DMS114 treated with DMSO at 0.1 percent for 48 hours (cell line): ENCODE data around the gene HDAC9.

Source experiments
- DNase-seq: peaks from one replicate; lab custom pipeline; 2025; ENCODE audit not compliant: unreplicated experiment; lab: John Stamatoyannopoulos, UW

The HDAC9 gene

DNA sequence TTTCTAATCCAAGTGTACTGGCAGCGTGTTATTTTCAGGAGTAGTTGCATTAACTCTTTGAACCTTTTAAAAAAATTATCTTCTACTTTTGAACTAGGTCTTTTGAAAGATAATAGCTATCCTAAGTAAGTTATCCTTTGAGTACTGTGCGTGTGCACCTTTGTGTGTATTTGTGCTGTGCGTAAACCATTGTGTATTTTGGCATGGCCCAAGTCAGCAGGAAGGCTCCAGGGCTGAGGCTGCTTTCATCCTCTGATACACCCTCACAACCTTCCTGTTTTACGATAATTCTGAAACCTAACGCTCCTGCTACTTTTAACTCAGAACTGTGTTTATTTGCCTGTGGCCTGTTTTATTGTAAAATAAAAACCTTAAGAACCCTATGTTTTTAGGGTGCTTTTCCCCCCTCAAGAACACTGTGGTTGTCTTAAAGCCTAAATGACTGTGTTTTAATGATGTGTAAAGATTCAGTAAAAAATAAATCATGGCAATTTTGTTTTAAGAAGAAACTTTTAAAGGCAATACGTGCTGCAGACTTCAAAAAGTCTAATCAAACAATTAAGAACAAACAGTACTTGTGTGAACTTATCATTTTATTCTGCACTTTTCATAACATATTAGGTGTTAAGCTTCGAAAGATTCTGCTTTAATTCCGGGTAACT is 57.5 kb downstream of the HDAC9 start:
- DNase-seq, result no peak

DNA sequence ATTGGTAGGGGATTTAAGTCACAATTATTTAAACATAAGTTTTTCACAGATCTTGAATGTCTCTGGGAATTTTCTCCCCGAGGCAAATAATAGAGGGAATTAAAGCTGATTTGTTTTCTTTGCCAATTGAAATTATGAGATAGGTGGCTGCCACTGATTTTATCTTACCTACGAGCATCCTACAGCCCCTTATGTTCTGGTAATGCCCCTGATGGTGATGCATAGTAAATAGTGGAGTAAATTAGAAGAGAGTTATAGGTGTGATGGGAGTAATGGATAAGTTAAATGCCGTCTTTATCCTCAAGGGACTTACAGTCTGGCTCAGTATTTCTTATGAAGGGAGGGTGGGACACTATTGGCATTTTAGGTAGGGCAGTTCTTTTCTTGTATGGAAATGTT is 58.1 kb downstream of the HDAC9 start:
- DNase-seq, result no peak

GRCh38 chr7:18555120-18555519 is 59.6 kb downstream of the HDAC9 start:
- DNase-seq, result no peak

GRCh38 chr7:18555968-18556367 is 60.4 kb downstream of the HDAC9 start:
- no peak for DNase-seq

DNA sequence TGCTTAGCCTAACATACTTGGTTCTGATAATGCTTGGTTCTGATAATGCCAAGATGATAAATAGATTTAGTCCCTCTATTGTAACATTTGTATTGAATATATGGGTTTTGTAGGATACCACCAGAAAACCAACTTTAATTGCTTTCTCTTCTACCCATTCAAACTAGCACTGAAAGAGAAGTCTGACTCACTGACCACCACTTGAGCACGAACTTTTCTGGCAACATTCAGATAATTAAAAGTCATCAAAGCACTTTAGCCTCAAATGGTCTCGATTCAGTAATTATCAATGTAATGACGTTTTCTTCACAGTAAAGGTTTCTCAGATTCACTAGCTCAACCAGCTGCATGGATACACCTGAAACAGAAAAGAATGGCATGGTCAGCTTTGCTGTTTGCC is 63.0 kb downstream of the HDAC9 start:
- DNase-seq, result no peak

DNA sequence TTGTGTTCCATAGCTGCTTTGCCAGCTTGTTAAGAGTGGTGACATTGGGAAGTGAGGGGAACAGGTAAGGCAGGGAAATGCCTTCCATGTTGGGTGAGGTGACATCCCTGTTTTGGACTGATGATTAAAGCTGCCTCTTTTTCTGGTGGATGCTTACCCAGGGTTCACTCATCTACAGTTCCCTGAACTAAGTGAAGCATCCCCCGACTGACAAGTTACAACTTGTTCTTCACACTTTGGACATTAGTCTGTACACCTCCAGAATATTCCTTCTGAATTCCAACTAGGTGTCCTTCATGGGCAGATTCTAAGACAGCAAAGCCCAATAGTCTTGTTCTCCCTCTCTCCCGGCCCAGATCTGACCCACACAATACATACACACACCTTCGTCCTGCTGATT is 63.4 kb downstream of the HDAC9 start:
- DNase-seq, result no peak

GRCh38 chr7:18559756-18560155 is 64.2 kb downstream of the HDAC9 start:
- no peak for DNase-seq

- DNase-seq, result no peak
Observed at GRCh38 chr7:18564779-18565178, 69.2 kb downstream of the HDAC9 start.

DNA sequence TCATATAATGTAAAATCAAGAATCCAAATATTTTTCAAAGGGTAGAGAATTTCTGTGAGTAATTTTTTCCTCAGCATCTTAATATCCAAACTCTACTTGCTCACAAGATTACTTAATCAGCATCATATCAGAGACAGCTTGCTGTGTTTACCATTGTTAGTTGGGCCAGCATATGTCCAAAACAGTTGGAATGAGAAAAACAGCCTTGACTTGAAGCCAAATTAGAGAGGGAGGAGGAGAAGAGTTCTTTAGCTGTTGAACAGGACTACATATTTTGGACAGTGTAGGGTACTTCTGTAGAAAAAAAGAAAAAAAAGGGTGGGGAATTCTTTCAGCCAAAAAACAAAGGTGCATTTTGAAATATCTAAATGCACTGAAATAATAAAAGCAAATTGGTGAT is 69.8 kb downstream of the HDAC9 start:
- DNase-seq, result no peak

GRCh38 chr7:18566205-18566604 is 70.7 kb downstream of the HDAC9 start:
- DNase-seq, result no peak

- no peak for DNase-seq
Observed at GRCh38 chr7:18566829-18567228, 71.3 kb downstream of the HDAC9 start.

DNA sequence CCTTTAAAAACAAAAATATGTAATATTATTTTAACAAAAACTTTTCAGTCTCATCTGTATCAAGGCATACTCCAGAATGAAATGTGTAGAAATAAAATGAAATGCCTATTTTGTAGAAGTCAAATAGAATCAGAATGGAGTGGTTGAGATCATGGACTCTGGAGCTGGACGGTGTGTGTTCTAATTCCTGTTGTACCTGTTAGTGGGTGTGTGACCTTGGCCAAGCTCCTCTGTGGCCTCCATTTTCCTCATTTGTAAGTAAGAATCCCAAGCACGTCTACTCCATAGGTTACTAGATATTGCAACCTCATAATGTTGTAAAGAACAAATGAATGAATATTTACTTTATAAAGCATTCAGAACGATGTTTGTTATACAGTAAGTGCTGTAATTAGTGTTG is 74.9 kb downstream of the HDAC9 start:
- DNase-seq, result no peak

- peak; percentile 11 for DNase-seq
Observed at GRCh38 chr7:18570890-18571478, 75.4 kb downstream of the HDAC9 start.

DNA sequence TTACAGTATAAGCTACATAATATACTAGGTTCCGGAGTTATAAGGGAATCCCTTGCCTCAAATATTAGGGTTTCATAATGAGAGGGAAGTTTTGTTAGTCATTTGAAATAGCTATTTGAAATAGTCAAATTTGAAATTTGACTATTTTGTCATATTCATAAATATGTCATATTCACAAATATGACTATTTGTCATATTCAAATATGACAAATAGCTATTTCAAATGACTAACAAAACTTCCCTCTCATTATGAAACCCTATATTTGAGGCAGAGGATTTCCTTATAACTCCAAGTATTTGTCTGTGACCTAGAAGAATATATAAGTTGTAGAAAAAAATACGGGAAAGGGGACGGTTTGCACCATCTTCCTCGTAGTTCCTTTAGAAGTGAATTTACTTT is 76.6 kb downstream of the HDAC9 start:
- DNase-seq, result no peak

GRCh38 chr7:18572885-18573284 is 77.3 kb downstream of the HDAC9 start:
- no peak for DNase-seq

GRCh38 chr7:18573410-18574234 is 78.1 kb downstream of the HDAC9 start:
- no peak for DNase-seq

DNA sequence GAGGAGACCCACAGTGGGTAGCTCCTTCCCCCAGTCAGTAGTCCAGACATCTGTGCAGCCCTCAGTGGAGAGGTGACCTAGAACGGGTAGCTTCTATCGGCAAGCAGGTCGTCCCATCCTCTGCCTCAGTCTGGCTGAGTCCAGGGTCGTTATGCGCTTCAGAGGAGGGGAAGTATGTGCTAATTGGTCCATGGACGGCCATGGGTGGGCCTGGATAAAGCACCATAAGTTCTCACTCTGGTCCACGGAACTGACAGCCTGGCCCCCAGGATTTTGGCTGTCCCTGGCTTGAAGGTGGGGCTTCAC is 78.6 kb downstream of the HDAC9 start:
- no peak for DNase-seq

DNA sequence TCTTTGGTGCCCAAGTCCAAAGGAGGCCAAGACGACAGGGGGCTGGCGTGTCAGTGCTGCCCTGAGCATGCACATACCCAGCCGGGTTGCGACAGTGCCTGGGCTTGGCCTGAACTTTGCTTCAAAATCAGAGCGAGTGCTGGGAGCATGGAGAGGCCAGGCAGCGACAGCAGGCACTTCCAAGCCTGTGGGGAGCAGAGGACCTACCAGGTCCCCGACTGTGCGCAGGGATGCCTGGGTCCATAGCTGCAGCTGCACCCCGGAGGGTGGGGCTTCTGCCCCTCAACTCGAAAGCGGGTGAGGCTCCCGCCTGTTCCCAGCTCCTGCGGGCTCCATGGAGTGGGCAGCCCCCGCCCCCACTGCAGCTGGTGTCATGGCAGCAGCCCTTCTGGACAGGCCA is 79.1 kb downstream of the HDAC9 start:
- no peak for DNase-seq

GRCh38 chr7:18575622-18576572 is 80.3 kb downstream of the HDAC9 start:
- DNase-seq, result no peak

DNA sequence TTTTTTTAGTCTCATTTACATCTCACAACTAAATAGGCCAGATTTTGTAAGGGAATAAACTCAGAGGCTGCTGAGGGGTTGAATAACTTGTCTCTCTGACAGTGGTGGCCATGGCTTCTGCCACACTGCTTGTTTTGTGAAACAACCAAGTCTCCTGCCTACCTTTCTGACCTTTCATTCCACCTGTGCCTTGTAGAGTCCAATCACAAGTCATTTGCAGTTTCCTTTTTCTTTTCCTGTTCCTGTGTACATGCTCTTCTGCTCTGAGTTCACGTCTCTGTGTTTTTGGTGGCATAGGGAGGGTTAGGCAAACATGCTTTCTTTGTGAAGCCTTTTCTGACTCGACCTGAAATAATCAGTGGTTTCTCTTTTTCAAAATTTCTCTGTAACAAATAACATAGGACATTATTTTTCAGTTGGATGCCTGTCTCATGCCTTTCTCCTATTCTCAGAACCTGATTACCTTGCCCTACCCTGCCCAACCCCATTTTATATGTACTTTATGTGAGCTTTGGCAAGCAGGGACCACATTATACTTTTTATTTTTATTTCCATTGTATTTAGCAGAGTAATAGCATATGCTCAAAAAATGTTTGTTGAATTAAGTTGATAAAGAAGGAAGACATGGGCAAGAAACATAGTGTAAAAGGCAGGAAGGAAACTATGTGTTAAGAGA is 81.7 kb downstream of the HDAC9 start:
- DNase-seq, result no peak

- DNase-seq, result no peak
Observed at GRCh38 chr7:18579698-18580097, 84.1 kb downstream of the HDAC9 start.
